WTC11 (cell line): ENCODE measurements around the gene GRIK5. TPM values are rescaled to one million over a fixed set of nuclear protein-coding genes. Genes with fewer than 3 reads are reported as not detected.

Experiments
- ATAC-seq: fragments of 200-7000 bp; cut with Tn5 transposase; 2 replicates; pipeline ENCODE4 v1.10.0; 2021; ENCODE audit warnings: mild to moderate bottlenecking, moderate library complexity
- CTCF ChIA-PET: fragments of 300-600 bp; sonication (Branson Sonifier 250); formaldehyde crosslinking; loops from one replicate; lab custom pipeline; 2021; ENCODE audit warnings: antibody characterized with exemption; lab: Charles Lee
- POLR2A ChIA-PET: fragments of 350-600 bp; sonication (Branson Sonifier 250); formaldehyde crosslinking; loops from one replicate; lab custom pipeline; 2021; ENCODE audit warnings: antibody characterized with exemption; lab: Charles Lee
- DNase-seq: peaks from one replicate; pipeline ENCODE4 v3.0.0; 2021; ENCODE audit warnings: low spot score
- H3K27ac Mint-ChIP-seq: 2 replicates; pipeline ENCODE4 v1.8.0; 2021; ENCODE audit warnings: mixed read lengths
- H3K27me3 Mint-ChIP-seq: 2 replicates; pipeline ENCODE4 v1.8.0; 2021; ENCODE audit warnings: low read depth, mild to moderate bottlenecking, moderate library complexity, mixed read lengths
- H3K36me3 Mint-ChIP-seq: 2 replicates; pipeline ENCODE4 v1.8.0; 2021; ENCODE audit warnings: mixed read lengths
- H3K4me1 Mint-ChIP-seq: 2 replicates; pipeline ENCODE4 v1.8.0; 2022; ENCODE audit warnings: mixed read lengths
- H3K4me3 Mint-ChIP-seq: 2 replicates; pipeline ENCODE4 v1.8.0; 2021; ENCODE audit warnings: mild to moderate bottlenecking, moderate library complexity, mixed read lengths
- H3K9me3 Mint-ChIP-seq: 2 replicates; pipeline ENCODE4 v1.8.0; 2021; ENCODE audit warnings: mixed read lengths
- CTCF ChIP-seq: fragments of 200-600 bp; IDR thresholded peaks from 2 replicates; pipeline ENCODE4 v1.8.0; 2022; ENCODE audit warnings: antibody characterized with exemption
- E2F4 ChIP-seq: sonication (generic); formaldehyde crosslinking; IDR thresholded peaks from 2 replicates; pipeline ENCODE4 v1.8.1; 2022; ENCODE audit warnings: low read depth, mild to moderate bottlenecking, moderate library complexity, missing genetic modification reagents, borderline replicate concordance
- IRF2 ChIP-seq: sonication (generic); formaldehyde crosslinking; IDR thresholded peaks from 2 replicates; pipeline ENCODE4 v1.8.0; 2022; ENCODE audit warnings: low read depth, missing genetic modification reagents, borderline replicate concordance
- SMAD3 ChIP-seq: sonication (generic); formaldehyde crosslinking; IDR thresholded peaks from 2 replicates; pipeline ENCODE4 v1.8.0; 2022; ENCODE audit warnings: missing genetic modification reagents, mild to moderate bottlenecking, borderline replicate concordance
- SMAD4 ChIP-seq: sonication (generic); formaldehyde crosslinking; IDR thresholded peaks from 2 replicates; pipeline ENCODE4 v1.8.0; 2022; ENCODE audit warnings: mild to moderate bottlenecking, missing genetic modification reagents
- TCF7 ChIP-seq: sonication (generic); formaldehyde crosslinking; IDR thresholded peaks from 2 replicates; pipeline ENCODE4 v1.8.0; 2022; ENCODE audit warnings: mild to moderate bottlenecking, low read depth, missing genetic modification reagents, moderate library complexity
- TEAD4 ChIP-seq: sonication (generic); formaldehyde crosslinking; IDR thresholded peaks from 2 replicates; pipeline ENCODE4 v1.8.0; 2022; ENCODE audit warnings: mild to moderate bottlenecking, missing genetic modification reagents
- TP53 ChIP-seq: sonication (generic); formaldehyde crosslinking; IDR thresholded peaks from 2 replicates; pipeline ENCODE4 v1.8.1; 2023; ENCODE audit warnings: mild to moderate bottlenecking, missing genetic modification reagents
- ZNF232 ChIP-seq: sonication (generic); formaldehyde crosslinking; IDR thresholded peaks from 2 replicates; pipeline ENCODE4 v1.8.0; 2022; ENCODE audit warnings: mild to moderate bottlenecking, missing genetic modification reagents
- ZNF263 ChIP-seq: sonication (generic); formaldehyde crosslinking; IDR thresholded peaks from 2 replicates; pipeline ENCODE4 v1.8.1; 2022; ENCODE audit warnings: low read depth, mild to moderate bottlenecking, moderate library complexity, missing genetic modification reagents
- ZNF281 ChIP-seq: sonication (generic); formaldehyde crosslinking; IDR thresholded peaks from 2 replicates; pipeline ENCODE4 v1.8.0; 2023; ENCODE audit warnings: mild to moderate bottlenecking, missing genetic modification reagents
- ZNF512 ChIP-seq: sonication (generic); formaldehyde crosslinking; IDR thresholded peaks from 2 replicates; pipeline ENCODE4 v1.8.1; 2022; ENCODE audit warnings: missing genetic modification reagents, borderline replicate concordance
- ZNF671 ChIP-seq: fragments of 250-450 bp; sonication (Bioruptor Pico); IDR thresholded peaks from 2 replicates; pipeline ENCODE4 v1.8.0; 2021; ENCODE audit warnings: mild to moderate bottlenecking
- total RNA-seq: library from RNA; stranded (reverse); gene quantifications from 3 replicates; pipeline ENCODE4 v1.2.3, GENCODE V29; 2021
- TF ChIP-seq, protein P1 (sequence below): sonication (generic); formaldehyde crosslinking; IDR thresholded peaks from 2 replicates; pipeline ENCODE4 v1.8.1; 2023; ENCODE audit warnings: mild to moderate bottlenecking, missing genetic modification reagents, moderate library complexity
- TF ChIP-seq, protein P2 (sequence below): sonication (generic); formaldehyde crosslinking; IDR thresholded peaks from 2 replicates; pipeline ENCODE4 v1.8.0; 2022; ENCODE audit warnings: mild to moderate bottlenecking, missing genetic modification reagents

The GRIK5 gene
- total RNA-seq, 1 experiment from 2014 or later, result 52.3 TPM

DNA sequence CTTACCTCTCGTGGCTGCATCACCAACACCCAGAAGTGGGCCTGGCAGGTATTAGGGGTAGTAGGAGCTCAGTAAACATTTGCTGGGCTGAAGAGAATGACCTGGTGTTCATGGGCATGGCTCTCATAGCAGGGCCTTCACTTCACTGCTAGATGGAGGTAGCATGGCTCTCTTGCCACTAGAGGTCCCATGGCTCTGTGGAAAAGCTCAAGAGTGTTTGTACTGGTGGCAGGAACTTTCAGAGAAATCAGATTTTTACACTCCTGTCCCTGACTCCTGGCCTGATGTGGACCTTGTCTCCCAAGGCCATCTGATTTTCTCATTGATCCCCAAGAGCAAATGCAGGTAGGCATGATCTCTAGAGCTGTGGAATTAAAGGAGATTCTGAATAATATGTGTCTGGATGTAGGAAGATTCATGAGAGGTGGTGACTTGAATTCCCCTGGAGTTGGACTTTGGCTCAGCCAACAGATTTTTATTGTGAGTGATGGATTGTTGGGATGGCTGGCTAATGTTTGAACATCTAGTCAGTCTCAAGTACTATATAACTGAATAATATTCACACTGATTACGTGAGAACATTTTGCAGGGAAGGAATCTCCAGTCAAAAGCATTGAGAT is 11.7 kb upstream of the GRIK5 start (continued):
- TF ChIP-seq CTCF (no peak), SMAD3 (CRISPR knock-in tag) (no peak), ZNF263 (CRISPR knock-in tag) (no peak), E2F4 (CRISPR knock-in tag) (no peak)

- ATAC-seq (no peak), DNase-seq (no peak)
- POLR2A ChIA-PET, result interaction anchor here (0.6 kb wide), 1 partner anchor 419 kb away, joined by 9 read pairs; no protein-coding TSS in a partner anchor
- Mint-ChIP-seq H3K9me3 (no peaks in the 10 kb centered on the region), H3K36me3 (peaks cover 35% of the 10 kb centered on the region), H3K4me1 (peaks cover 17% of the 10 kb centered on the region), H3K27me3 (no peaks in the 10 kb centered on the region), H3K4me3 (no peak overlapping the region), H3K27ac (no peak overlapping the region)
- TF ChIP-seq ZNF281, result no peak
- CTCF ChIA-PET, result interaction anchor here (0.7 to 1.2 kb wide), 6 partner anchors 11 to 96 kb away, joined by 3 to 7 read pairs (median 3); no protein-coding TSS in a partner anchor
These were observed 10.9 kb upstream of the GRIK5 start for GRCh38 chr19:42080764-42081375.

DNA sequence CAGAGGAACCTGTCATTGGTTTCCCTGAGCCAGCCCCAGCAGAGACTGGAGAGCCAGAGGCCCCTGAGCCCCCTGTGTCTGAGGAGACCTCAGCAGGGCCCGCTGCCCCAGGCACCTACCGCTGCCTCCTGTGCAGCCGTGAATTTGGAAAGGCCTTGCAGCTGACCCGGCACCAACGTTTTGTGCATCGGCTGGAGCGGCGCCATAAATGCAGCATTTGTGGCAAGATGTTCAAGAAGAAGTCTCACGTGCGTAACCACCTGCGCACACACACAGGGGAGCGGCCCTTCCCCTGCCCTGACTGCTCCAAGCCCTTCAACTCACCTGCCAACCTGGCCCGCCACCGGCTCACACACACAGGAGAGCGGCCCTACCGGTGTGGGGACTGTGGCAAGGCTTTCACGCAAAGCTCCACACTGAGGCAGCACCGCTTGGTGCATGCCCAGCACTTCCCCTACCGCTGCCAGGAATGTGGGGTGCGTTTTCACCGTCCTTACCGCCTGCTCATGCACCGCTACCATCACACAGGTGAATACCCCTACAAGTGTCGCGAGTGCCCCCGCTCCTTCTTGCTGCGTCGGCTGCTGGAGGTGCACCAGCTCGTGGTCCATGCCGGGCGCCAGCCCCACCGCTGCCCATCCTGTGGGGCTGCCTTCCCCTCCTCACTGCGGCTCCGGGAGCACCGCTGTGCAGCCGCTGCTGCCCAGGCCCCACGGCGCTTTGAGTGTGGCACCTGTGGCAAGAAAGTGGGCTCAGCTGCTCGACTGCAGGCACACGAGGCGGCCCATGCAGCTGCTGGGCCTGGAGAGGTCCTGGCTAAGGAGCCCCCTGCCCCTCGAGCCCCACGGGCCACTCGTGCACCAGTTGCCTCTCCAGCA is 10.1 kb upstream of the GRIK5 start:
- H3K27me3 Mint-ChIP-seq, result no peaks in the 10 kb centered on the region
- ATAC-seq (no peak), DNase-seq (no peak)
- POLR2A ChIA-PET, result interaction anchor here (0.6 kb wide), 1 partner anchor 420 kb away, joined by 9 read pairs; no protein-coding TSS in a partner anchor
- H3K27ac Mint-ChIP-seq, result no peak overlapping the region
- no peak for TF ChIP-seq TEAD4 (CRISPR knock-in tag)
- TF ChIP-seq, protein P1, sequence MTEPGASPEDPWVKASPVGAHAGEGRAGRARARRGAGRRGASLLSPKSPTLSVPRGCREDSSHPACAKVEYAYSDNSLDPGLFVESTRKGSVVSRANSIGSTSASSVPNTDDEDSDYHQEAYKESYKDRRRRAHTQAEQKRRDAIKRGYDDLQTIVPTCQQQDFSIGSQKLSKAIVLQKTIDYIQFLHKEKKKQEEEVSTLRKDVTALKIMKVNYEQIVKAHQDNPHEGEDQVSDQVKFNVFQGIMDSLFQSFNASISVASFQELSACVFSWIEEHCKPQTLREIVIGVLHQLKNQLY, result no peak
- peaks cover 35% of the 10 kb centered on the region for H3K36me3 Mint-ChIP-seq
- H3K4me1 Mint-ChIP-seq, result peaks cover 23% of the 10 kb centered on the region
- H3K4me3 Mint-ChIP-seq, result no peak overlapping the region
- H3K9me3 Mint-ChIP-seq, result no peaks in the 10 kb centered on the region
- CTCF ChIA-PET, result interaction anchor here (2.0 kb wide), 1 partner anchor 45 kb away, joined by 6 read pairs; no protein-coding TSS in a partner anchor

- Mint-ChIP-seq H3K36me3 (peaks cover 35% of the 10 kb centered on the region), H3K4me1 (peaks cover 30% of the 10 kb centered on the region), H3K27ac (no peak overlapping the region), H3K27me3 (no peaks in the 10 kb centered on the region), H3K9me3 (no peaks in the 10 kb centered on the region), H3K4me3 (no peak overlapping the region)
- CTCF ChIA-PET, result interaction anchor here (2.0 kb wide), 1 partner anchor 44 kb away, joined by 6 read pairs; no protein-coding TSS in a partner anchor
- ATAC-seq (no peak), DNase-seq (no peak)
- POLR2A ChIA-PET, result no interaction called here
- TF ChIP-seq TCF7 (CRISPR knock-in tag), result no peak
- TF ChIP-seq ZNF512 (CRISPR knock-in tag), result no peak
- TF ChIP-seq TP53, result no peak
- TF ChIP-seq ZNF671 (CRISPR knock-in tag), result no peak
- TF ChIP-seq, protein P2, sequence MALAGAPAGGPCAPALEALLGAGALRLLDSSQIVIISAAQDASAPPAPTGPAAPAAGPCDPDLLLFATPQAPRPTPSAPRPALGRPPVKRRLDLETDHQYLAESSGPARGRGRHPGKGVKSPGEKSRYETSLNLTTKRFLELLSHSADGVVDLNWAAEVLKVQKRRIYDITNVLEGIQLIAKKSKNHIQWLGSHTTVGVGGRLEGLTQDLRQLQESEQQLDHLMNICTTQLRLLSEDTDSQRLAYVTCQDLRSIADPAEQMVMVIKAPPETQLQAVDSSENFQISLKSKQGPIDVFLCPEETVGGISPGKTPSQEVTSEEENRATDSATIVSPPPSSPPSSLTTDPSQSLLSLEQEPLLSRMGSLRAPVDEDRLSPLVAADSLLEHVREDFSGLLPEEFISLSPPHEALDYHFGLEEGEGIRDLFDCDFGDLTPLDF, result no peak
- no peak for TF ChIP-seq ZNF232 (CRISPR knock-in tag)
- TF ChIP-seq SMAD4, result no peak
- TF ChIP-seq IRF2, result no peak
These were observed 9.3 kb upstream of the GRIK5 start for GRCh38 chr19:42079276-42079669.
